Posterior vena cava (tissue), 2 donors: ENCODE measurements around the gene EIF4G1. TPM values are rescaled to one million over a fixed set of nuclear protein-coding genes. Genes with fewer than 3 reads are reported as not detected.
A peak's percentile ranks its signal among the peaks of the same experiment; 100 is the strongest.

Experiments used
- DNase-seq: peaks from one replicate; pipeline ENCODE4 v3.0.0-alpha.2; 2020; ENCODE audit warnings: low spot score
- intact Hi-C, 2 donors: fragments of 100-400 bp; cut with DNase I; formaldehyde crosslinking; loops; one replicate each; pipeline versions ENCODE4 v1.14.1 to v1.14.2; 2022 to 2023
- total RNA-seq, 2 donors: library from RNA; stranded (reverse); fragmentation: NEBNext Ultra II Directional; extraction: Animal tissue kit (Norgen Biotek cat#: 25700); gene quantifications; one replicate each; pipeline ENCODE4 v1.2.1, GENCODE V29; 2021
- donor health status: DM: yes; HTN: yes; CAD: no.
- donor health status: DM: yes; HTN: yes; CAD: no.

The EIF4G1 gene
- total RNA-seq, 2 donors from 2014 or later, result 273 to 325 TPM

GRCh38 chr3:184358921-184359350 is 44.5 kb downstream of the EIF4G1 start:
- peak; percentile 77 for DNase-seq
- intact Hi-C loops, result no loop called here

DNA sequence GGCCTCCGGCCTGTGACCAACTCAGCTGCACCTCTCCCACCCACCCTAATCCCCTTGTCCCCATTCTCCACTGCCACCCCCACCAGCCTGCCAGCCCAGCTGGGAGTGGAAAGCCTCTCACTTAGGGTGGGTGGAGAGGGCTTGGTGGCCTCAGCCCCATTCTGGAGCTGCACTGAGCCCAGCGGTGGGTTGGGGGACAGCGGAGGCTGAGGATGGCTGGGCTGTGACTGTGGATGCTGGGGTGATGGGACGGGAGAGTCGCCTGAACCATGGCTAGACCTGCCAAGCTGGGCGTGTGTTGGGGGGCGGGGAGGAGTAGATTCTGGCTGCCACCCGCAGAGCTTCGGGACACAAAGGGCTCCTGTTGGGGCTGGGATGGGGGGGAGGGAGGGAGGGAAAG is 45.2 kb downstream of the EIF4G1 start:
- intact Hi-C loops, result no loop called here
- no peak for DNase-seq

- intact Hi-C loops, result no loop called here
- peak; percentile 64 for DNase-seq
These were observed 45.9 kb downstream of the EIF4G1 start for GRCh38 chr3:184360070-184360928.

- intact Hi-C loops, result no loop called here
- DNase-seq, result peak; percentile 77
These were observed 46.6 kb downstream of the EIF4G1 start for GRCh38 chr3:184360929-184361531.

DNA sequence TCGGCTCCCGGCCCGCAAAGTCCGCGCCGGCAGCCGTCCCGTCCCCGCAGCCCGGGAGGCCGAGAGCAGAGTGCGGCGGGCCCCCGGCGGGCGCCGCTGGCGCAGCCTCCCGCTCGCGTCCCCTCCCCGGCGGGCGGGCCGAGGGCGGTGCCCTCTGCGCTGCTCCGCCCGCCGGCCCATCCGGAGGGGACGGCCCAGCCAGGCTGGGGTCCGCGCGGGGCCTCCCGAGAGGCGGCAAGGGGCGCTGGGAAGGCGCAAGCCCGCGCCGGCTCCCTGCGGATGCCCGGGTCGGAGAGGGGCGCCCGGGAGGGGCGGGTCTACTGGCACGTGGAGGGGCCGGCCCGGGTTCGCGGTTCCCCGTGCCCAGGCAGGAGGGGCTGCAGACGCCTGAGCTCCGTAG is 47.1 kb downstream of the EIF4G1 start, which contains the start of the genes CLCN2 and POLR2H:
Gene CLCN2, minus strand, starts transcription at position 74 of the 400 bp plus-strand sequence. CDS start 126 bp downstream, outside the sequence.
Gene POLR2H, plus strand, starts transcription at position 179 of the 400 bp plus-strand sequence. CDS start 1,783 bp downstream, outside the sequence.
- DNase-seq, result peak; percentile 87
- intact Hi-C loops, result no loop called here

DNA sequence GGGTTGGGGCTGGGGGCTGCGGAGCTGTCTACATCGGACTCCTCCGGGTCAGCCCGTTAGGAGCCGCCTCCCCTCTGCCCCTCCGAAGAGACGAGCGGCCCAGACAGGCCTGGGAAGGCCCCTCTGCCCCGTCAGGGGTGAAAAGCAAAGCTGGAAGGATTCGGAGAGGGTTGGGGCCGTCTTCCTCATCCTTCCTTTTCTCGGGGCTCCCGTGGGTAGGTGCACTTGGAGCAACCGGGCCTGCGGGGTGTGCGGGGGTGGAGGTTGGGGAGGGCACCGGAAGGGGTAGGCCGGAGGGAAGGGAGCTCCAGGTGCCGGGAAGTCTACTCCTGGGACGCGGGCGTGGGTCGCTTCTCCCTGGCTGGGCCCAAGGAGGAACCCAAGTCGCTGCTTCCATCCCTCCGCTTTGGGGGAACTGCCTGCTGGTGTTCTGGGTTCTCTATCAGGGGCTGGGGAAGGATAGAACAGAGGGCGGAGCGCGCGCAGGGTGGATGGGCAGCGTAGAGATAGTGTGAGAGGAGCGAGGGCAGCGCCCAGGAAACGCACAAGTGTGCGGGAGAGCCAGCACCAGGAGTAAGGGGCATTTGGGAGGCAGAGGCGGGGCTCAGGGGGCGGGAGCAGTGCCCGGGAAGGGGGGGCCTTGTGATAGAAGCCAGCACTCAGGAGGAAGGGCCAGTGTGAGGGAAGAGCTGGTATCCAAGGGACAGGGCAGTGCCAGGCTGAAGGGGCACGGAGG is 47.7 kb downstream of the EIF4G1 start:
- peak; percentile 89 for DNase-seq
- intact Hi-C loops, result no loop called here

DNA sequence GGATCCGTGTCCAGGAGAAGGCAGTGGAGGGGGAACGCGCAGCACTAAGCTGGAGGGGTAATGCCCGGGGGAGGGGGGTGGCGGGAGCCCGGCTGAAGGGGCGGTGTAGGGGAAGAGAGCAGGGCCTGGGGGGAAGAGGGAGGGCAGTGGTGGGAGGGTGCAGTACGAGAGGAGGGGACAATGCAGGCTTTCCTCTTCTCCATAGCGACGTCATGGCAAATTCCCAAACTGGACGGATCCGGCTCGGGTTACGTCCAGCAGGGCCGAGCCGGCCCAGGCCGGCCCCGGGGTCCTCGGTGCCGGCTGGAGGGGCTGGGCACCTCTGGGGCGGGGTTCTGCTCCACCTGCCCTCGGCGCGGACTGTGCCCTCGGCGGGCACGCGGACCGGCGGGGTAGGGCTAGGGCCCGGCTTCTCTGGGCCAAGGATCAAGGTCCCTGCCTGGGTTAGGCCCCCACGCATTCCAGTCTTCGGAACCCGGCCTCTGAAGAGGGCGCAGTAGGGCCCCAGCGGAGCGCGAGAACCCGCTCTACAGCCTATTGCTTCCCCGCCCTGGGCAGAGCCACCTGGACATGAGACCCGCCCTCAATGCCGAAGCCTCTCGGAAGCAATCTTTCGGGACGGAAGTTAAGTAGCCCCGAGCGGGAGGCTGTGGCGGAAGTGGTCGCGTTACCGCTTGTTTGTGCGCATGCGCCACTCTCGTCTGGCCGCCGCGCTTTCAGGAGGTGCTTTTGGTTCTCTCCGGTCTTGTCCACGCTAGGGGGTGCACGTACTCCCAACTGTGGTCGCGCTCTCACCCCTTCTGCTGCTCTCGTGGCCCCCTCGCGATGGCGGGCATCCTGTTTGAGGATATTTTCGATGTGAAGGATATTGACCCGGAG is 48.5 kb downstream of the EIF4G1 start:
- peak; percentile 99 for DNase-seq
- intact Hi-C loops, result no loop called here

GRCh38 chr3:184366619-184367289 is 52.3 kb downstream of the EIF4G1 start:
- no peak for DNase-seq
- intact Hi-C loops, result no loop called here

GRCh38 chr3:184368116-184368515 is 53.7 kb downstream of the EIF4G1 start:
- intact Hi-C loops, result no loop called here
- DNase-seq, result peak; percentile 74

- intact Hi-C loops, result no loop called here
- peak; percentile 84 for DNase-seq
These were observed 54.3 kb downstream of the EIF4G1 start for GRCh38 chr3:184368586-184369183.

DNA sequence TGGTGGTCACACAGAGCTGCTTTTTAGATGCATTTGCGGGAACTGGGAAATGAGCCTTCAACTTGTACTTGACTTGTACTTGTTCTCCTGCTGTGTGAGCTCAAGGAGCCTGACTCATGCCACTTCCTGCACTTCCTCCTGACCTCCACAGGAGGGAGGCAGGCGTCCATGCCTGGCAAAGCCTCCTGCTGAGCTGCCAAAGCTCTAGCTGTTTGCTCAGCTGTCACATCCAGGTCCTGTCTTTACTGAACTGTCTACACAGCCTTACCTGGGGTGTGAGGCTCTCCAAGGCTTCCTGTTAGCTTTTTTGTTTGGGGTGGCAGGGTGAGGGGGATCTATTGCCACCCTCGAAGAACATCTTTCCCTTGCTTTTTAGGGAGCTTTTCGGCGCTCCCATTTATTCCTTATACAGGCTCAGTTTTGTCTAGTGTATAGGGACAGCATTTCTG is 57.2 kb downstream of the EIF4G1 start:
- intact Hi-C loops, result loop anchor here (5.0 to 10.0 kb wide), 3 partner anchors 141 to 171 kb away; no protein-coding TSS in a partner anchor

DNA sequence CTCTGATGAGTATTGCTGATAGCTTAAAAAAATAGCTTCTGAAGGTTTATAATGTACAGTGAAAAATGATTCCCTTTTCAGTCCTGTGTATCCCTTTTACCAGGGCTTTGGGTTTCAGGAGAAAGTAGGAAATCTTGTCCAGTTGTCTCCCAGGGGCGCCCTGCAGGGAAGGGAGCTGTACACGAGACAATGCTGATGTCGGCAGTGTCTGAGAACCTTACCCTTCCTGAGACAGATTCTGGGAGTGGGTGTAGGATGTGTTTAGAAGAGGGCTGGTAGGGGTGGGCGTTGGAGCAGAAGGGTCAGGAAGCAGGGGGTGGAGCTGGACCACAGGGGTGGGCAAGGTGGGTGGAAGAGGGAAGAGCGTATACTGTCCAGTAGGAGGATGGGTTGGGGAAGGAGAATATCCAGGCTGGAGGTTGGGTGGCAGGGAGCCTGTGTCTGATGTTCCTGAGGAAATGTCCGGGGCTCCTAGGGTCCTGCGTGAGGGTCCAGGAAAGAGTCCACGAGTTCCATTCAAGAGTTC is 58.0 kb downstream of the EIF4G1 start:
- intact Hi-C loops, result loop anchor here (5.0 to 10.0 kb wide), 3 partner anchors 140 to 170 kb away; no protein-coding TSS in a partner anchor
- no peak for DNase-seq

More for the DNA sequence above, 57.2 kb downstream of the EIF4G1 start:
- DNase-seq, result peak; percentile 93

DNA sequence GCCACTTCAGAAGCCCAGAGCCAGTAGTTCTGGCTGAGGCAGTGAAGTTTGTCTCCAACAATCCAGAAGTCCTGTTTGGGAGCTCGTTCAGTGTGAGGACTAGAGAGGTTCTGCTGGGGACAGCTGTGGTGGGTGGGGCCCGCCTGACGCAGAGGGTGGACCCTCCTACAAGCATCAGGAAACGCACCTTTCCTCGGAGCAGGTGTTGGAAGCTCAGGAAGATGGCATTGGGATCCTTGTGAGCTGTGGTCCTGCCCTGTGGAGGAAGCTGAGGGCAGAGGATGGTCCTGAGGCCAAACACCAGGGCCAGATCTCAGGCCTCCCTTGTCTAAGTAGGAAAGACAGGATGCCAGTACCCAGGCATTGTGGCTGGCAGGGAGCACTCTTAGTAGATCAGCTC is 58.5 kb downstream of the EIF4G1 start:
- DNase-seq, result no peak
- intact Hi-C loops, result loop anchor here (5.0 to 10.0 kb wide), 3 partner anchors 139 to 169 kb away; no protein-coding TSS in a partner anchor

DNA sequence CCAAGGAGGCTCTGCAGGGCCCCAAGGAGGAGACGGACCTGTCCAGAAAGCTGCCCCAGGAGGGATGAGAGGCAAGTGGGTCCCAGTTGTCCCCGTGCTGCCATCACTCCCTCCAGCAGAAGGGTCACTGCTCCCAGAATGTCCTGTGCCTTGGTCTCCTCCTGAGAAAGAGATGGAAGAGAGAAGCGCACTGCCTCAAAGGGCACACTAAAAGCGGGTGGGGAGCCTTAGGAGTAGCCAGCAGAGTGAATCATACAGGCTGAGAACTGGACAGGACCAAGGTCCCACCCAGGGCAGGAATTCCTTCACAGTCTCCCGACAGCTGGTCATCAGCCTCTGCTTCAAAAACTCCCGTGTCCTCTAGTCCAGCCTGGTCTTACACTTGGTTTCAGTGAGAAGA is 59.0 kb downstream of the EIF4G1 start:
- intact Hi-C loops, result loop anchor here (5.0 to 10.0 kb wide), 3 partner anchors 139 to 169 kb away; no protein-coding TSS in a partner anchor
- DNase-seq, result no peak

- peak; percentile 4 for DNase-seq
- intact Hi-C loops, result loop anchor here in 1 of 2 donors (10.0 kb wide), 1 partner anchor 159 kb away; no protein-coding TSS in a partner anchor
These were observed 61.5 kb downstream of the EIF4G1 start for GRCh38 chr3:184375747-184376461.

GRCh38 chr3:184377374-184377773 is 63.0 kb downstream of the EIF4G1 start:
- intact Hi-C loops, result loop anchor here in 1 of 2 donors (10.0 kb wide), 1 partner anchor 157 kb away; no protein-coding TSS in a partner anchor
- no peak for DNase-seq
